Stimulated activated CD8-positive, alpha-beta memory T cell treated with anti-CD3 and anti-CD28 coated beads, Interleukin-15, amount 100 ng/mL, for 4 hours (primary cell): Measurements from ENCODE around the gene HOATZ.

Experiments used
- DNase-seq, 2 donors: peaks; one replicate each; pipeline ENCODE4 v3.0.0-alpha.2; 2020; ENCODE audit warnings: low read depth in 2 of 2

HOATZ gene

DNA sequence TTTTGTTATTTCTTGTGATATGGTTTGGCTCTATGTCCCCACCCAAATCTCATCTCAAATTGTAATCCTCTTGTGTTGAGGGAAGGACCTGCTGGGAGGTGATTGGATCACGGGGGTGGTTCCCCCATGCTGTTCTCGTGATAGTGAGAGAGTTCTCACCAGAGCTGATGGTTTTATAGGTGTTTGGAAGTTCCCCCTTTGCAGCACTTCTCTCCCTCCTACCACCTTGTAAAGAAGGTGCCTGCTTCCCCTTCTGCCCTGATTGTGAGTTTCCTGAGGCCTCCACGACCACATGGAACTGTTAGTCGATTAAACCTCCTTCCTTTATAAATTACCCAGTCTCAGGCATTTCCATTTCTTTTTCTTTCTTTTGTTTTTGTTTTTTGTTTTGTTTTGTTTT lies 63.2 kb downstream of the HOATZ start:
- no peak for DNase-seq

DNA sequence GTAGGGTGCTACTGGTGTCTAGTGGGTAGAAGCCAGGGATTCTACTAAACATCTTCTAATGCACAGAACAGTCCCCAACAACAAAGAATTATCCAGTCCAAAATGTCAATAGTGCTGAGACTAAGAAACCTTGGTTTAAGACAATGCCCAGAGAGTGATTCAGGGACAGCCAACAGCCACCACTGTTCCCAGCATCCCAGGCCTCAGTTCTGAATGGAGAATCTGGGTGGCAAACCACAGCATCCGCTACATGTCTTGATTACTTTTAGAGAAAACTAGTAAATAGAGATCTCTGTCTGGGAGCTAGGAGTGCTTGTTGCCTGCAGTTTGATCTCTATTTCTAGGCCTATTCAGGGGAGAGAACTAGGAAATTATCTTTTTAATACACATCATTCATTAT lies 66.8 kb downstream of the HOATZ start:
- no peak for DNase-seq

GRCh38 chr11:111582163-111582562 lies 67.6 kb downstream of the HOATZ start:
- DNase-seq = no peak

GRCh38 chr11:111582881-111583280 lies 68.3 kb downstream of the HOATZ start:
- no peak for DNase-seq

DNA sequence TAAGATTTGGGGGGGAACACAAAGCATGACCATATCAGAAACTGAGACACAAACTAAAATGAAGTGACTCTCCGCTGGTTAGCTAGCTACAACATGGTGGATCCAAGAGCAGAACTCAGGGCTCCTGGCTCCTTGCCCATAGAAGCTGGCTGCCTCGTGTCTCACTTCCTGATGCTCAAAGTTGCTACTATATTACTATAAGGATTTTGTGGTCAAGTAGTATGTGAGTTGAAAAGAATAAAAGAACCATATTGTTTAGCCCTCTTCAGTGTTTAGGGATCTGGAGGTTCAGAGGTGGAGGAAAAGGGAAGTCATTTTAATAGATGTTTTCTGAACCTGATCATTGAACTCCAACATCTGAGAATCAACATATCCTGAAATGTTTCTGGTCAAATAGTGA lies 70.8 kb downstream of the HOATZ start:
- DNase-seq = no peak

DNA sequence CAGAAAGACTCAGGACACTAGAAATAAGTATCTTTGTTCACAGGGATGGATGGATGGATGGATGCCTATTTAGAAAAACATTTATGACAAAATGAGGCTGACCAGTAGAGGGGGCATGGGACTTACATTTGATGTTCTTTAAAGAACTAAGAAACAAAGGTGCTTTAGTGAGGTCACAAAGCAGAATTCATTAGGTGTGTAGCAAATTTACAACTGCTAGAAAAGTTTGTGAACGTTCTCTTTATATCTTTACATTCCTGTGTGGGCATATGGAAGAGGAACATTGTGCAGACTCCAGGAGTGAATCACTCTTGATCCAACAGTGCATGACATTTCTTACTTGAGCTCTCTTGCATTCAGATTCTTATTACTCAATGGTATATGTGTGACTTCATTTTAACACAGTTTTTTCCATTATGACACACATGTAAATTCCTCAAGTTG lies 71.8 kb downstream of the HOATZ start:
- no peak for DNase-seq
